Stimulated activated CD8-positive, alpha-beta memory T cell treated with anti-CD3 and anti-CD28 coated beads, Interleukin-7, amount 100 ng/mL, for 4 hours (primary cell): ENCODE data around the gene ST8SIA3.

Source experiments
- DNase-seq, 2 donors: peaks; one replicate each; pipeline ENCODE4 v3.0.0-alpha.2; 2020; ENCODE audit warnings: low read depth in 2 of 2

Gene ST8SIA3

GRCh38 chr18:57352271-57352701 is at the start of gene ST8SIA3:
TSS of gene ST8SIA3 (plus strand) at chr18:57352557. CDS start at chr18:57352847, 290 bp downstream.
- no peak for DNase-seq

- no peak for DNase-seq
Measured at GRCh38 chr18:57311472-57311871, 40.9 kb upstream of the ST8SIA3 start.

GRCh38 chr18:57312346-57313144 is 39.8 kb upstream of the ST8SIA3 start:
- no peak for DNase-seq

- no peak for DNase-seq
Measured at GRCh38 chr18:57320603-57321002, 31.8 kb upstream of the ST8SIA3 start.

GRCh38 chr18:57325491-57326166 is 26.7 kb upstream of the ST8SIA3 start:
- DNase-seq, result no peak

- no peak for DNase-seq
Measured at GRCh38 chr18:57326718-57327323, 25.5 kb upstream of the ST8SIA3 start.

- no peak for DNase-seq
Measured at GRCh38 chr18:57328665-57329064, 23.7 kb upstream of the ST8SIA3 start.

GRCh38 chr18:57329856-57330255 is 22.5 kb upstream of the ST8SIA3 start:
- no peak for DNase-seq

GRCh38 chr18:57331718-57332117 is 20.6 kb upstream of the ST8SIA3 start:
- DNase-seq, result no peak

GRCh38 chr18:57333940-57334339 is 18.4 kb upstream of the ST8SIA3 start:
- no peak for DNase-seq

GRCh38 chr18:57334383-57334782 is 18.0 kb upstream of the ST8SIA3 start:
- no peak for DNase-seq

GRCh38 chr18:57336343-57336742 is 16.0 kb upstream of the ST8SIA3 start:
- no peak for DNase-seq

GRCh38 chr18:57337890-57338289 is 14.5 kb upstream of the ST8SIA3 start:
- DNase-seq, result no peak

GRCh38 chr18:57343833-57344232 is 8.5 kb upstream of the ST8SIA3 start:
- no peak for DNase-seq

- DNase-seq, result no peak
Measured at GRCh38 chr18:57346876-57347275, 5.5 kb upstream of the ST8SIA3 start.

GRCh38 chr18:57347784-57348183 is 4.6 kb upstream of the ST8SIA3 start:
- DNase-seq, result no peak

GRCh38 chr18:57352761-57353136 is 392 bp downstream of the ST8SIA3 start:
- DNase-seq, result no peak

- no peak for DNase-seq
Measured at GRCh38 chr18:57353137-57353939, 981 bp downstream of the ST8SIA3 start.

GRCh38 chr18:57353940-57354461 is 1.6 kb downstream of the ST8SIA3 start:
- no peak for DNase-seq

- no peak for DNase-seq
Measured at GRCh38 chr18:57359433-57359832, 7.1 kb downstream of the ST8SIA3 start.

GRCh38 chr18:57362714-57363113 is 10.4 kb downstream of the ST8SIA3 start:
- no peak for DNase-seq

- DNase-seq, result no peak
Measured at GRCh38 chr18:57364460-57364859, 12.1 kb downstream of the ST8SIA3 start.
